K562 (cell line): Measurements from ENCODE around the gene PLEKHG5. TPM values are rescaled to one million over a fixed set of nuclear protein-coding genes. Genes with fewer than 3 reads are reported as not detected.

ENCODE experiments used
- ATF1 ChIP-seq, 2 experiments: fragments of 450-650 bp in 1 of 2; IDR thresholded peaks; 2 replicates each; pipeline ENCODE4 v1.6.1; 2016; ENCODE audit warnings: missing compliant biosample characterization in 1 of 2, missing genetic modification characterization in 1 of 2
- ATF7 ChIP-seq: fragments of 450-650 bp; IDR thresholded peaks from 2 replicates; pipeline ENCODE4 v1.7.1; 2014; ENCODE audit warnings: mild to moderate bottlenecking, moderate library complexity
- COPS2 ChIP-seq: fragments of 450-650 bp; conservative IDR thresholded peaks from 2 replicates; pipeline ENCODE4 v1.6.1; 2016; ENCODE audit warnings: mild to moderate bottlenecking, moderate library complexity
- DACH1 ChIP-seq: fragments of 450-650 bp; IDR thresholded peaks from 2 replicates; pipeline ENCODE4 v1.6.1; 2018; ENCODE audit not compliant: partially characterized antibody
- HNRNPH1 ChIP-seq: fragments of 200-400 bp; formaldehyde crosslinking; optimal IDR thresholded peaks from 2 replicates; pipeline ENCODE3; 2017; ENCODE audit warnings: low read depth, mild to moderate bottlenecking, low read length, moderate library complexity
- MECOM ChIP-seq: fragments of 250-450 bp; sonication (Bioruptor Pico); IDR thresholded peaks from 2 replicates; pipeline ENCODE4 v1.8.0; 2022; ENCODE audit warnings: inconsistent platforms
- NFIC ChIP-seq: fragments of 450-650 bp; IDR thresholded peaks from 2 replicates; pipeline ENCODE4 v1.6.1; 2017; ENCODE audit warnings: mild to moderate bottlenecking, inconsistent platforms
- NR1H2 ChIP-seq: sonication (generic); formaldehyde crosslinking; IDR thresholded peaks from 2 replicates; pipeline ENCODE4 v1.4.0; 2020; ENCODE audit warnings: mild to moderate bottlenecking, missing genetic modification reagents
- PML ChIP-seq: IDR thresholded peaks from 2 replicates; pipeline ENCODE4 v1.6.1; 2012; ENCODE audit warnings: low read length, inconsistent platforms
- POLR2AphosphoS2 ChIP-seq: IDR thresholded peaks from 2 replicates; pipeline ENCODE4 v1.6.1; 2012; ENCODE audit warnings: low read length, improper control_type of control experiment
- POLR2H ChIP-seq: IDR thresholded peaks from 2 replicates; pipeline ENCODE4 v1.6.1; 2016; ENCODE audit warnings: missing genetic modification characterization, low read depth, mild to moderate bottlenecking, control low read depth, missing compliant biosample characterization, moderate library complexity
- RBM25 ChIP-seq: fragments of 200-400 bp; formaldehyde crosslinking; IDR thresholded peaks from 2 replicates; pipeline ENCODE4 v1.6.1; 2018; ENCODE audit warnings: low read length, low read depth, moderate library complexity; ENCODE audit not compliant: severe bottlenecking
- SMARCA5 ChIP-seq: fragments of 450-650 bp; IDR thresholded peaks from 2 replicates; pipeline ENCODE4 v1.6.1; 2016
- SNIP1 ChIP-seq: fragments of 450-650 bp; IDR thresholded peaks from 2 replicates; pipeline ENCODE4 v1.7.1; 2017; ENCODE audit warnings: low read depth, mild to moderate bottlenecking
- TCF3 ChIP-seq: sonication (generic); formaldehyde crosslinking; IDR thresholded peaks from 2 replicates; pipeline ENCODE4 v1.4.0; 2020; ENCODE audit warnings: mild to moderate bottlenecking, missing genetic modification reagents
- ZBTB1 ChIP-seq: sonication (generic); formaldehyde crosslinking; IDR thresholded peaks from 2 replicates; pipeline ENCODE4 v1.8.1; 2023; ENCODE audit warnings: missing genetic modification reagents, low read depth, mild to moderate bottlenecking, borderline replicate concordance
- ZBTB17 ChIP-seq: fragments of 450-650 bp; formaldehyde crosslinking; IDR thresholded peaks from 2 replicates; pipeline ENCODE4 v1.4.0; 2020; ENCODE audit warnings: mild to moderate bottlenecking
- ZNF76 ChIP-seq: fragments of 250-450 bp; sonication (Bioruptor Pico); IDR thresholded peaks from 2 replicates; pipeline ENCODE4 v1.4.0; 2020; ENCODE audit warnings: mild to moderate bottlenecking, moderate library complexity, borderline replicate concordance
- polyA plus RNA-seq, 8 experiments: library from polyadenylated mRNA; depleted of rRNA in 4 of 8; stranded (reverse) in 5 of 8; unstranded in 3 of 8; fragments of >200 nt; fragmentation: Nextera tagmentation in 2 of 8; fragmentation: Illumina TruSeq in 1 of 8; extraction: Ambion mirVana in 2 of 8; extraction: Trizol in 1 of 8; gene quantifications; 2 replicates each; pipeline versions ENCODE4 v1.2.1 to v1.2.3, GENCODE V29; 2011 to 2014; ENCODE audit warnings: inconsistent platforms in 1 of 8, missing spikeins in 1 of 8
- total RNA-seq, 7 experiments: library from RNA; depleted of rRNA in 6 of 7; stranded (reverse); fragments of >200 nt in 6 of 7; fragmentation: Illumina TruSeq in 2 of 7; extraction: Trizol in 2 of 7; gene quantifications; 2 replicates each; pipeline versions ENCODE4 v1.2.1 to v1.2.3, GENCODE V29; 2011 to 2021; ENCODE audit warnings: low replicate concordance in 1 of 7
- TF ChIP-seq, protein P1 (sequence below): sonication (generic); formaldehyde crosslinking; IDR thresholded peaks from 2 replicates; pipeline ENCODE4 v1.8.0; 2022; ENCODE audit warnings: mild to moderate bottlenecking, missing genetic modification reagents, borderline replicate concordance
- TF ChIP-seq, protein P2 (sequence below): fragments of 250-450 bp; sonication (Bioruptor Pico); IDR thresholded peaks from 2 replicates; pipeline ENCODE4 v1.4.0; 2020
- TF ChIP-seq, protein P3 (sequence below): sonication (generic); formaldehyde crosslinking; IDR thresholded peaks from 2 replicates; pipeline ENCODE4 v1.8.1; 2023; ENCODE audit warnings: missing genetic modification reagents, mild to moderate bottlenecking, borderline replicate concordance
- TF ChIP-seq, protein P4 (sequence below): fragments of 250-450 bp; sonication (Bioruptor Pico); IDR thresholded peaks from 2 replicates; pipeline ENCODE4 v1.5.0; 2020; ENCODE audit warnings: mild to moderate bottlenecking

The PLEKHG5 gene
- total and polyA plus RNA-seq, 9 of the 15 experiments (the other 6 are each of a cell fraction or from before 2014, with no cell fraction given), result 0.04 to 0.29 (median 0.09) TPM; not detected in 3

DNA sequence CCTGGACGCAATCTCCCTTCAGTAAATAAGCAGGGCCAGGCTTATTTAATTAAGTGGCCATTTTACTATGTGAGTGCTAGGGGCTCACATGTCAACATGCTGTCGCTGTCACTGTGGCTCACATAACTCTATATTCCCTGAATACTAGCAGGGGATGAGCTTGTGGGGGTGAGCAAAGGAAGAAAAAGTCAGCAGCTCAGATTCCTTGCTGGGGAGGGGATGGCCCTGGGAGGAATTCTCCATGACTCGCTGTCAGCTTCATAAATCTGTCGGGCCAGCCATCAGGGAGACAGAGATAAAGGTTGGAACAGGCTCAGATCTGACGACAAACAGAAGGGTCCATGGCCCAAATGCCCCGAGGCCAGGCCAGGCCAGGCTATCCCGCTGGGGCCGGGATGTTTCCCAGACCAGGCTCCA lies 26.0 kb upstream of the PLEKHG5 start (continued):
- TF ChIP-seq PML, result peak; percentile 72
- TF ChIP-seq, protein P1, sequence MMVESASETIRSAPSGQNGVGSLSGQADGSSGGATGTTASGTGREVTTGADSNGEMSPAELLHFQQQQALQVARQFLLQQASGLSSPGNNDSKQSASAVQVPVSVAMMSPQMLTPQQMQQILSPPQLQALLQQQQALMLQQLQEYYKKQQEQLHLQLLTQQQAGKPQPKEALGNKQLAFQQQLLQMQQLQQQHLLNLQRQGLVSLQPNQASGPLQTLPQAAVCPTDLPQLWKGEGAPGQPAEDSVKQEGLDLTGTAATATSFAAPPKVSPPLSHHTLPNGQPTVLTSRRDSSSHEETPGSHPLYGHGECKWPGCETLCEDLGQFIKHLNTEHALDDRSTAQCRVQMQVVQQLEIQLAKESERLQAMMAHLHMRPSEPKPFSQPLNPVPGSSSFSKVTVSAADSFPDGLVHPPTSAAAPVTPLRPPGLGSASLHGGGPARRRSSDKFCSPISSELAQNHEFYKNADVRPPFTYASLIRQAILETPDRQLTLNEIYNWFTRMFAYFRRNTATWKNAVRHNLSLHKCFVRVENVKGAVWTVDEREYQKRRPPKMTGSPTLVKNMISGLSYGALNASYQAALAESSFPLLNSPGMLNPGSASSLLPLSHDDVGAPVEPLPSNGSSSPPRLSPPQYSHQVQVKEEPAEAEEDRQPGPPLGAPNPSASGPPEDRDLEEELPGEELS, result no peak
- TF ChIP-seq HNRNPH1, result no peak
- no peak for TF ChIP-seq ZBTB17 (CRISPR knock-in tag)
- no peak for TF ChIP-seq DACH1
- TF ChIP-seq, protein P2, sequence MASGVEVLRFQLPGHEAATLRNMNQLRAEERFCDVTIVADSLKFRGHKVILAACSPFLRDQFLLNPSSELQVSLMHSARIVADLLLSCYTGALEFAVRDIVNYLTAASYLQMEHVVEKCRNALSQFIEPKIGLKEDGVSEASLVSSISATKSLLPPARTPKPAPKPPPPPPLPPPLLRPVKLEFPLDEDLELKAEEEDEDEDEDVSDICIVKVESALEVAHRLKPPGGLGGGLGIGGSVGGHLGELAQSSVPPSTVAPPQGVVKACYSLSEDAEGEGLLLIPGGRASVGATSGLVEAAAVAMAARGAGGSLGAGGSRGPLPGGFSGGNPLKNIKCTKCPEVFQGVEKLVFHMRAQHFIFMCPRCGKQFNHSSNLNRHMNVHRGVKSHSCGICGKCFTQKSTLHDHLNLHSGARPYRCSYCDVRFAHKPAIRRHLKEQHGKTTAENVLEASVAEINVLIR (CRISPR knock-in tag), result no peak
- TF ChIP-seq ATF7, result peak; percentile 52
- TF ChIP-seq ZBTB1 (CRISPR knock-in tag), result no peak
- no peak for TF ChIP-seq NR1H2 (CRISPR knock-in tag)
- TF ChIP-seq ZNF76 (CRISPR knock-in tag), result no peak
- TF ChIP-seq ATF1 (CRISPR knock-in tag; IDR thresholded peaks at IDR 0.05), result no peak
- peak; percentile 58 for TF ChIP-seq ATF1 (tag; IDR thresholded peaks at IDR 0.05)
- TF ChIP-seq SNIP1, result no peak
- TF ChIP-seq RBM25, result no peak
- TF ChIP-seq TCF3, result peak; percentile 89
- TF ChIP-seq MECOM (CRISPR knock-in tag), result peak; percentile 87
- peak; percentile 76 for TF ChIP-seq NFIC
- TF ChIP-seq, protein P3, sequence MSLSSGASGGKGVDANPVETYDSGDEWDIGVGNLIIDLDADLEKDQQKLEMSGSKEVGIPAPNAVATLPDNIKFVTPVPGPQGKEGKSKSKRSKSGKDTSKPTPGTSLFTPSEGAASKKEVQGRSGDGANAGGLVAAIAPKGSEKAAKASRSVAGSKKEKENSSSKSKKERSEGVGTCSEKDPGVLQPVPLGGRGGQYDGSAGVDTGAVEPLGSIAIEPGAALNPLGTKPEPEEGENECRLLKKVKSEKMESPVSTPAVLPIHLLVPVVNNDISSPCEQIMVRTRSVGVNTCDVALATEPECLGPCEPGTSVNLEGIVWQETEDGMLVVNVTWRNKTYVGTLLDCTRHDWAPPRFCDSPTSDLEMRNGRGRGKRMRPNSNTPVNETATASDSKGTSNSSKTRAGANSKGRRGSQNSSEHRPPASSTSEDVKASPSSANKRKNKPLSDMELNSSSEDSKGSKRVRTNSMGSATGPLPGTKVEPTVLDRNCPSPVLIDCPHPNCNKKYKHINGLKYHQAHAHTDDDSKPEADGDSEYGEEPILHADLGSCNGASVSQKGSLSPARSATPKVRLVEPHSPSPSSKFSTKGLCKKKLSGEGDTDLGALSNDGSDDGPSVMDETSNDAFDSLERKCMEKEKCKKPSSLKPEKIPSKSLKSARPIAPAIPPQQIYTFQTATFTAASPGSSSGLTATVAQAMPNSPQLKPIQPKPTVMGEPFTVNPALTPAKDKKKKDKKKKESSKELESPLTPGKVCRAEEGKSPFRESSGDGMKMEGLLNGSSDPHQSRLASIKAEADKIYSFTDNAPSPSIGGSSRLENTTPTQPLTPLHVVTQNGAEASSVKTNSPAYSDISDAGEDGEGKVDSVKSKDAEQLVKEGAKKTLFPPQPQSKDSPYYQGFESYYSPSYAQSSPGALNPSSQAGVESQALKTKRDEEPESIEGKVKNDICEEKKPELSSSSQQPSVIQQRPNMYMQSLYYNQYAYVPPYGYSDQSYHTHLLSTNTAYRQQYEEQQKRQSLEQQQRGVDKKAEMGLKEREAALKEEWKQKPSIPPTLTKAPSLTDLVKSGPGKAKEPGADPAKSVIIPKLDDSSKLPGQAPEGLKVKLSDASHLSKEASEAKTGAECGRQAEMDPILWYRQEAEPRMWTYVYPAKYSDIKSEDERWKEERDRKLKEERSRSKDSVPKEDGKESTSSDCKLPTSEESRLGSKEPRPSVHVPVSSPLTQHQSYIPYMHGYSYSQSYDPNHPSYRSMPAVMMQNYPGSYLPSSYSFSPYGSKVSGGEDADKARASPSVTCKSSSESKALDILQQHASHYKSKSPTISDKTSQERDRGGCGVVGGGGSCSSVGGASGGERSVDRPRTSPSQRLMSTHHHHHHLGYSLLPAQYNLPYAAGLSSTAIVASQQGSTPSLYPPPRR (CRISPR knock-in tag), result no peak
- TF ChIP-seq, protein P4, sequence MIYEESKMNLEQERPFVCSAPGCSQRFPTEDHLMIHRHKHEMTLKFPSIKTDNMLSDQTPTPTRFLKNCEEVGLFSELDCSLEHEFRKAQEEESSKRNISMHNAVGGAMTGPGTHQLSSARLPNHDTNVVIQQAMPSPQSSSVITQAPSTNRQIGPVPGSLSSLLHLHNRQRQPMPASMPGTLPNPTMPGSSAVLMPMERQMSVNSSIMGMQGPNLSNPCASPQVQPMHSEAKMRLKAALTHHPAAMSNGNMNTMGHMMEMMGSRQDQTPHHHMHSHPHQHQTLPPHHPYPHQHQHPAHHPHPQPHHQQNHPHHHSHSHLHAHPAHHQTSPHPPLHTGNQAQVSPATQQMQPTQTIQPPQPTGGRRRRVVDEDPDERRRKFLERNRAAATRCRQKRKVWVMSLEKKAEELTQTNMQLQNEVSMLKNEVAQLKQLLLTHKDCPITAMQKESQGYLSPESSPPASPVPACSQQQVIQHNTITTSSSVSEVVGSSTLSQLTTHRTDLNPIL (CRISPR knock-in tag), result no peak
- TF ChIP-seq COPS2, result no peak
- TF ChIP-seq SMARCA5, result no peak
- TF ChIP-seq POLR2AphosphoS2, result no peak
- TF ChIP-seq POLR2H (tag), result no peak
